Activated CD8-positive, alpha-beta T cell treated with anti-CD3 and anti-CD28 coated beads for 36 hours (primary cell): Measurements from ENCODE around the gene NELFB. TPM values are rescaled to one million over a fixed set of nuclear protein-coding genes. Genes with fewer than 3 reads are reported as not detected.

Experiments used
- ATAC-seq: fragments of 200-7000 bp; cut with Tn5 transposase; one replicate; pipeline ENCODE4 v1.10.0; 2021; ENCODE audit warnings: mild to moderate bottlenecking, moderate library complexity
- CTCF ChIA-PET: fragments of 350-600 bp; sonication (Branson Sonifier 250); formaldehyde crosslinking; loops from one replicate; lab custom pipeline; 2021; ENCODE audit warnings: antibody characterized with exemption; lab: Charles Lee
- POLR2A ChIA-PET: fragments of 350-600 bp; sonication (Branson Sonifier 250); formaldehyde crosslinking; loops from one replicate; lab custom pipeline; 2021; ENCODE audit warnings: antibody characterized with exemption; lab: Charles Lee
- DNase-seq: peaks from one replicate; pipeline ENCODE4 v3.0.0-alpha.2; 2020
- H3K27ac Mint-ChIP-seq: one replicate; pipeline ENCODE4 v1.8.0; 2021; ENCODE audit warnings: mild to moderate bottlenecking, mixed read lengths
- H3K27me3 Mint-ChIP-seq: one replicate; pipeline ENCODE4 v1.8.0; 2021; ENCODE audit warnings: mixed read lengths
- H3K36me3 Mint-ChIP-seq: one replicate; pipeline ENCODE4 v1.8.0; 2021; ENCODE audit warnings: low read depth, mixed read lengths
- H3K4me1 Mint-ChIP-seq: one replicate; pipeline ENCODE4 v1.8.0; 2021; ENCODE audit warnings: low read depth, mixed read lengths
- H3K4me3 Mint-ChIP-seq: one replicate; pipeline ENCODE4 v1.8.0; 2021; ENCODE audit warnings: mild to moderate bottlenecking, moderate library complexity, mixed read lengths
- H3K9me3 Mint-ChIP-seq: one replicate; pipeline ENCODE4 v1.8.0; 2021; ENCODE audit warnings: mixed read lengths
- intact Hi-C: fragments of 100-400 bp; cut with micrococcal nuclease; formaldehyde crosslinking; loops from one replicate; pipeline ENCODE4 v1.10.0; 2022
- total RNA-seq, 2 experiments: library from RNA; stranded (reverse); gene quantifications; one replicate each; pipeline ENCODE4 v1.2.3, GENCODE V29; 2021
- TF ChIP-seq, protein P1 (sequence below): fragments of 200-600 bp; IDR thresholded peaks from one replicate; pipeline ENCODE4 v1.8.0; 2022; ENCODE audit warnings: antibody characterized with exemption, mild to moderate bottlenecking

NELFB gene
- total RNA-seq, 2 experiments from 2014 or later = 50.9 to 54.3 TPM

GRCh38 chr9:137312852-137313325, 57.8 kb downstream of the NELFB start:
- TF ChIP-seq, protein P1, sequence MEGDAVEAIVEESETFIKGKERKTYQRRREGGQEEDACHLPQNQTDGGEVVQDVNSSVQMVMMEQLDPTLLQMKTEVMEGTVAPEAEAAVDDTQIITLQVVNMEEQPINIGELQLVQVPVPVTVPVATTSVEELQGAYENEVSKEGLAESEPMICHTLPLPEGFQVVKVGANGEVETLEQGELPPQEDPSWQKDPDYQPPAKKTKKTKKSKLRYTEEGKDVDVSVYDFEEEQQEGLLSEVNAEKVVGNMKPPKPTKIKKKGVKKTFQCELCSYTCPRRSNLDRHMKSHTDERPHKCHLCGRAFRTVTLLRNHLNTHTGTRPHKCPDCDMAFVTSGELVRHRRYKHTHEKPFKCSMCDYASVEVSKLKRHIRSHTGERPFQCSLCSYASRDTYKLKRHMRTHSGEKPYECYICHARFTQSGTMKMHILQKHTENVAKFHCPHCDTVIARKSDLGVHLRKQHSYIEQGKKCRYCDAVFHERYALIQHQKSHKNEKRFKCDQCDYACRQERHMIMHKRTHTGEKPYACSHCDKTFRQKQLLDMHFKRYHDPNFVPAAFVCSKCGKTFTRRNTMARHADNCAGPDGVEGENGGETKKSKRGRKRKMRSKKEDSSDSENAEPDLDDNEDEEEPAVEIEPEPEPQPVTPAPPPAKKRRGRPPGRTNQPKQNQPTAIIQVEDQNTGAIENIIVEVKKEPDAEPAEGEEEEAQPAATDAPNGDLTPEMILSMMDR = no peak
- CTCF ChIA-PET = interaction anchor here (1.2 kb wide), 1 partner anchor 11 kb away, joined by 4 read pairs; the partner anchor contains the start of gene NRARP

GRCh38 chr9:137313326-137313936, 58.3 kb downstream of the NELFB start:
- no peak overlapping the region for H3K27ac Mint-ChIP-seq
- H3K4me1 Mint-ChIP-seq = no peaks in the 10 kb centered on the region
- CTCF ChIA-PET = interaction anchor here (1.2 kb wide), 1 partner anchor 12 kb away, joined by 4 read pairs; the partner anchor contains the start of gene NRARP
- no peak for ATAC-seq
- intact Hi-C loops = no loop called here
- H3K36me3 Mint-ChIP-seq = no peaks in the 10 kb centered on the region
- no peaks in the 10 kb centered on the region for H3K9me3 Mint-ChIP-seq
- H3K27me3 Mint-ChIP-seq = no peaks in the 10 kb centered on the region
- no peak overlapping the region for H3K4me3 Mint-ChIP-seq
- no peak for DNase-seq
- POLR2A ChIA-PET = interaction anchor here (1.0 kb wide), 1 partner anchor 12 kb away, joined by 3 read pairs; no protein-coding TSS in a partner anchor
- TF ChIP-seq, protein P1 = no peak

More at GRCh38 chr9:137312852-137313325, 57.8 kb downstream of the NELFB start:
- POLR2A ChIA-PET = interaction anchor here (1.0 kb wide), 1 partner anchor 11 kb away, joined by 3 read pairs; no protein-coding TSS in a partner anchor
- H3K27ac Mint-ChIP-seq = no peak overlapping the region
- H3K4me3 Mint-ChIP-seq = no peak overlapping the region
- no peak for DNase-seq
- no peaks in the 10 kb centered on the region for H3K36me3 Mint-ChIP-seq
- intact Hi-C loops = no loop called here
- no peaks in the 10 kb centered on the region for H3K4me1 Mint-ChIP-seq
- no peak for ATAC-seq
- H3K9me3 Mint-ChIP-seq = no peaks in the 10 kb centered on the region
- H3K27me3 Mint-ChIP-seq = no peaks in the 10 kb centered on the region

DNA sequence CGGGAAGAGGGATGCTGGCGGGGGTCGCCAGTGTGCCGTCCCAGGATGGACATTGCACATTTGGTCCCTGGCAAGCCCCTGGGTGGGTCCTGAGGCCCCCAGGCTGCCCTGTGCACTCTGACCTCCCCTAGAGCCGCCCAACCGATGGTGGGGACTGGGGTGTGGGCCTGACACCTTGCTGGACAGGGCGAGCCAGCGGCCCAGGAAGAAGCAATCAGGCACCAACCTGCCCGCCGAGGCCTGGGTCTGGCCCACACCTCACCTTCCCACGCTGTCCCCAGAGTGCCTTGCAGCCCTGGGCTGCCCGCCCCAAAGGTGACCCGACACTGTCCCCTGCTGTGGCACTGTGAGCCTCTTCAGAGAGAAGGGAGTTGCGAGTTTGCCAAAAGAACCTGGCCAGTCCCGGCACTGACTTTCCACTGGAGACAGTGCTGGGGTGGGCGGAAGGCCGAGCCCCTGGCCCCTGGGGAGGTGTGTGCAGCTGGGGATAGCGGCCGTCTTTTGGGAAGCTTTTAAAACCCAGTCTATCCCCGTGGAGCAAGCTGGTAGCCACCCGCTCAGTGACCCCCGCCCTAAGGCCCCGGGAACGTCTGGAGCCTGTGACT, 58.9 kb downstream of the NELFB start:
- ATAC-seq (no peak), DNase-seq (no peak)
- no peaks in the 10 kb centered on the region for H3K36me3 Mint-ChIP-seq
- intact Hi-C loops = no loop called here
- CTCF ChIA-PET = no interaction called here
- POLR2A ChIA-PET = interaction anchor here (0.9 kb wide), 1 partner anchor 9 kb away, joined by 4 read pairs; no protein-coding TSS in a partner anchor
- H3K4me3 Mint-ChIP-seq = no peak overlapping the region
- no peaks in the 10 kb centered on the region for H3K9me3 Mint-ChIP-seq
- TF ChIP-seq, protein P1 = no peak
- no peaks in the 10 kb centered on the region for H3K4me1 Mint-ChIP-seq
- no peaks in the 10 kb centered on the region for H3K27me3 Mint-ChIP-seq
- H3K27ac Mint-ChIP-seq = no peak overlapping the region

- TF ChIP-seq, protein P1 = no peak
- POLR2A ChIA-PET = interaction anchor here (0.9 kb wide), 1 partner anchor 10 kb away, joined by 4 read pairs; no protein-coding TSS in a partner anchor
- H3K36me3 Mint-ChIP-seq = no peaks in the 10 kb centered on the region
- CTCF ChIA-PET = no interaction called here
- intact Hi-C loops = no loop called here
- no peak overlapping the region for H3K4me3 Mint-ChIP-seq
- ATAC-seq (no peak), DNase-seq (no peak)
- no peak overlapping the region for H3K27ac Mint-ChIP-seq
- no peaks in the 10 kb centered on the region for H3K9me3 Mint-ChIP-seq
- no peaks in the 10 kb centered on the region for H3K27me3 Mint-ChIP-seq
- H3K4me1 Mint-ChIP-seq = no peaks in the 10 kb centered on the region
Observed at GRCh38 chr9:137314561-137315560, 59.7 kb downstream of the NELFB start.
